ENCODE data around the gene ATP8B3. TPM values are rescaled to one million over a fixed set of nuclear protein-coding genes. Genes with fewer than 3 reads are reported as not detected.

Gene ATP8B3
- total and polyA plus RNA-seq, 8 donors = 0.15 to 1.4 (median 0.80) TPM; not detected in 4

GRCh38 chr19:1790054-1790792, 21.9 kb downstream of the ATP8B3 start:
- no peak for TF ChIP-seq POLR2AphosphoS5 (IDR thresholded peaks at IDR 0.05)
- DNase-seq = peak in 1 of 2 donors; percentile 13
- Histone ChIP-seq H3K27ac (no peak overlapping the region), H3K9me3 (peaks cover 0 to 4% (median 0%) of the 10 kb centered on the region in 4 donors), H3K4me1 (peaks cover 6 to 20% (median 17%) of the 10 kb centered on the region in 4 donors), H3K27me3 (peaks cover 6 to 86% (median 13%) of the 10 kb centered on the region in 3 donors), H3K36me3 (no peaks in the 10 kb centered on the region), H3K4me3 (peak overlapping the region in 2 of 4 donors; percentile 10 to 28)
- intact Hi-C loops (cut with DNase I; ENCODE audit: low total_unique reads) = no loop called here
- 30 to 41% (median 32%) methylated on average over 2 to 3 of the region's 7 CpGs for WGBS, 5 donors

DNA sequence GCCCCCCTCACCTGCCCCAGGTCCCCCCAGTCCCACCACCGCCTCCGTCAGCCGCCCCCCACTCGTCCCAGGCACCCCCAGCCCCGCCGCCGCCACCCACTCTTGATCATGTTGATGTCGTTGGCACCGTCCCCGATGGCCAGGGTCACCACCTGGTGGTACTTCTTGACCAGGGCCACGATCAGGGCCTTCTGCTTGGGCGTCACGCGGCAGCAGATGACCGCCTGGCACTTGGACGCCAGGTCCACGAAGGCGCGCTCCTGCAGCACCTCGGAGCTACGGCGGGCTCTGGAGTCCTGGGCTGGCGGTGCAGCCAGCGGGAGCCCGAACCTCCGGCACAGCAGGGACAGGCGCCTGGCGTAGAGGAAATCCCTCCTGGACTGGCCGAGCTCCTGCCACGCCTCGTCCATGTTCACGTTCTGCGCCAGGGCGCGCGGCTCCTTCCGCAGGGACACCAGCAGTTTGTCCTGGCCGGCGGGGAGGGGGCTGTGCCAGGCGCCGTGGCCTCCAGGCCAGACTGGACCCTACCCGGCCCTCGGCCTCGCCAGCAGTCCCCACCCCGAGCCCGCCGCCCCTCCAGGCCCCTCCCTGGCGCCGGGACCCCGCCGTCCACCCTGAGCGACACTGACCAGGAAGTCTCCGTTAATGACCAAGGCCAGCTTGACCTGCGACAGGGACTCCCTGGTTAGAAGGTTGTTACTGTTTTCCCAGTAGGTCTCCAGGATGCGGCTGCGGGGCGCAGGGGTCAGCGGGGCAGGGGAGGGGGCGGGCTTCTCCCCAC, 22.6 kb downstream of the ATP8B3 start:
- no peaks in the 10 kb centered on the region for H3K36me3 ChIP-seq
- intact Hi-C loops (cut with DNase I; ENCODE audit: low total_unique reads) = no loop called here
- peaks cover 6 to 86% (median 13%) of the 10 kb centered on the region in 3 donors for H3K27me3 ChIP-seq
- H3K9me3 ChIP-seq = peaks cover 0 to 4% (median 0%) of the 10 kb centered on the region in 4 donors
- TF ChIP-seq, protein P1, sequence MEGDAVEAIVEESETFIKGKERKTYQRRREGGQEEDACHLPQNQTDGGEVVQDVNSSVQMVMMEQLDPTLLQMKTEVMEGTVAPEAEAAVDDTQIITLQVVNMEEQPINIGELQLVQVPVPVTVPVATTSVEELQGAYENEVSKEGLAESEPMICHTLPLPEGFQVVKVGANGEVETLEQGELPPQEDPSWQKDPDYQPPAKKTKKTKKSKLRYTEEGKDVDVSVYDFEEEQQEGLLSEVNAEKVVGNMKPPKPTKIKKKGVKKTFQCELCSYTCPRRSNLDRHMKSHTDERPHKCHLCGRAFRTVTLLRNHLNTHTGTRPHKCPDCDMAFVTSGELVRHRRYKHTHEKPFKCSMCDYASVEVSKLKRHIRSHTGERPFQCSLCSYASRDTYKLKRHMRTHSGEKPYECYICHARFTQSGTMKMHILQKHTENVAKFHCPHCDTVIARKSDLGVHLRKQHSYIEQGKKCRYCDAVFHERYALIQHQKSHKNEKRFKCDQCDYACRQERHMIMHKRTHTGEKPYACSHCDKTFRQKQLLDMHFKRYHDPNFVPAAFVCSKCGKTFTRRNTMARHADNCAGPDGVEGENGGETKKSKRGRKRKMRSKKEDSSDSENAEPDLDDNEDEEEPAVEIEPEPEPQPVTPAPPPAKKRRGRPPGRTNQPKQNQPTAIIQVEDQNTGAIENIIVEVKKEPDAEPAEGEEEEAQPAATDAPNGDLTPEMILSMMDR (IDR thresholded peaks at IDR 0.05) = no peak
- TF ChIP-seq POLR2A (IDR thresholded peaks at IDR 0.05) = no peak
- no peak overlapping the region for H3K27ac ChIP-seq
- WGBS, 5 donors = 5 to 26% (median 13%) methylated on average over 19 to 59 of the region's 59 CpGs
- H3K4me3 ChIP-seq = peak overlapping the region in 3 of 4 donors; percentile 9 to 28 (median 10)
- peak in 1 of 2 donors; percentile 43 for DNase-seq
- peaks cover 6 to 20% (median 17%) of the 10 kb centered on the region in 4 donors for H3K4me1 ChIP-seq

GRCh38 chr19:1787116-1787515, 25.0 kb downstream of the ATP8B3 start:
- Histone ChIP-seq H3K36me3 (no peaks in the 10 kb centered on the region), H3K4me1 (peaks cover 6 to 20% (median 17%) of the 10 kb centered on the region in 4 donors), H3K27me3 (peaks cover 6 to 96% (median 17%) of the 10 kb centered on the region in 3 donors), H3K9me3 (peaks cover 3 to 4% (median 4%) of the 10 kb centered on the region in 4 donors), H3K4me3 (no peak overlapping the region), H3K27ac (no peak overlapping the region)
- no peak for TF ChIP-seq POLR2AphosphoS5 (IDR thresholded peaks at IDR 0.05)
- no peak for TF ChIP-seq POLR2A (IDR thresholded peaks at IDR 0.05)
- TF ChIP-seq EP300 (IDR thresholded peaks at IDR 0.05) = no peak
- TF ChIP-seq, protein P1 (IDR thresholded peaks at IDR 0.05) = no peak
- intact Hi-C loops (cut with DNase I; ENCODE audit: low total_unique reads) = no loop called here
- WGBS, 5 donors = 31 to 57% (median 34%) methylated on average over 8 of the region's 8 CpGs
- DNase-seq = peak; percentile 49 to 58

DNA sequence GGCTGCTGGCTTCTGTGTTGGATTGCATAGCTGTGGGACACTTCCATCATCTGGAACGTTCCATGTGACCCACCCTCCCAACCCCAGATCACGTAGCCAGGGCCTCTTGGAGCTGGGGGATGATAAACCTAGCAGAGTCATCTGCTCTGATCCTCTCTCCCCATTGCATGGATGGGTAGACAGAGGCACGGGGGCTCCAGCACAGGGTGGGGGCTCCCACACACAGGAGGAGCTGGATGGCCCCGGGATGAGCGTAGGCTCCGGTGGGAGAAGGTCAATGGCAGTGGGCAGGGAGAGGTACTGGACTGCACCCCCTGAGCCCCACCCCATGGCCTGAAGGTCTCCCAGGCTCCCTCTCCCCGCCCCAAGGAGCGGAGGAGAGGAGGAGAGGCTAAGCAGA, 25.4 kb downstream of the ATP8B3 start:
- H3K4me3 ChIP-seq = no peak overlapping the region
- 70 to 87% (median 78%) methylated on average over 7 to 8 of the region's 8 CpGs for WGBS, 5 donors
- intact Hi-C loops (cut with DNase I; ENCODE audit: low total_unique reads) = no loop called here
- DNase-seq = no peak
- peaks cover 7 to 9% (median 8%) of the 10 kb centered on the region in 4 donors for H3K9me3 ChIP-seq
- TF ChIP-seq POLR2A (IDR thresholded peaks at IDR 0.05) (no peak), EP300 (IDR thresholded peaks at IDR 0.05) (no peak), POLR2AphosphoS5 (IDR thresholded peaks at IDR 0.05) (no peak)
- TF ChIP-seq, protein P1 (IDR thresholded peaks at IDR 0.05) = no peak
- no peak overlapping the region for H3K27ac ChIP-seq
- no peaks in the 10 kb centered on the region for H3K36me3 ChIP-seq
- H3K4me1 ChIP-seq = peaks cover 6 to 20% (median 17%) of the 10 kb centered on the region in 4 donors
- peaks cover 6 to 96% (median 20%) of the 10 kb centered on the region in 3 donors for H3K27me3 ChIP-seq
